ENCODE measurements around the gene CLK2. TPM values are rescaled to one million over a fixed set of nuclear protein-coding genes. Genes with fewer than 3 reads are reported as not detected.

Gene CLK2
- total RNA-seq, 1 donor from 2014 or later, result 18.1 TPM

GRCh38 chr1:155282488-155283091 lies 9.3 kb upstream of the CLK2 start:
- intact Hi-C loops (cut with micrococcal nuclease), result no loop called here
- H3K4me1 ChIP-seq, result peaks cover 10% of the 10 kb centered on the region
- H3K27me3 ChIP-seq (ENCODE audit: low read depth), result no peaks in the 10 kb centered on the region
- DNase-seq, result no peak
- no peaks in the 10 kb centered on the region for H3K36me3 ChIP-seq
- no peak overlapping the region for H3K4me3 ChIP-seq
- H3K27ac ChIP-seq (replicated peaks), result no peak overlapping the region
- H3K9me3 ChIP-seq (replicated peaks), result no peaks in the 10 kb centered on the region
- TF ChIP-seq CTCF (IDR thresholded peaks at IDR 0.05; ENCODE audit: borderline replicate concordance), result no peak

GRCh38 chr1:155279268-155279667 lies 6.0 kb upstream of the CLK2 start:
- TF ChIP-seq CTCF (IDR thresholded peaks at IDR 0.05; ENCODE audit: borderline replicate concordance), result no peak
- Histone ChIP-seq H3K36me3 (no peaks in the 10 kb centered on the region), H3K9me3 (replicated peaks) (no peaks in the 10 kb centered on the region), H3K4me1 (peaks cover 23% of the 10 kb centered on the region), H3K27me3 (ENCODE audit: low read depth) (no peaks in the 10 kb centered on the region), H3K27ac (replicated peaks) (no peak overlapping the region), H3K4me3 (no peak overlapping the region)
- intact Hi-C loops (cut with micrococcal nuclease), result loop anchor here (5.0 kb wide), 1 partner anchor 43 kb away; the partner anchor contains the start of gene RUSC1
- no peak for DNase-seq

GRCh38 chr1:155278689-155279160 lies 5.4 kb upstream of the CLK2 start:
- no peak for TF ChIP-seq CTCF (IDR thresholded peaks at IDR 0.05; ENCODE audit: borderline replicate concordance)
- Histone ChIP-seq H3K4me3 (no peak overlapping the region), H3K27ac (replicated peaks) (no peak overlapping the region), H3K4me1 (peaks cover 29% of the 10 kb centered on the region), H3K27me3 (ENCODE audit: low read depth) (no peaks in the 10 kb centered on the region), H3K9me3 (replicated peaks) (no peaks in the 10 kb centered on the region), H3K36me3 (no peaks in the 10 kb centered on the region)
- no peak for DNase-seq
- intact Hi-C loops (cut with micrococcal nuclease), result loop anchor here (5.0 kb wide), 1 partner anchor 44 kb away; the partner anchor contains the start of gene RUSC1

GRCh38 chr1:155277902-155278688 lies 4.8 kb upstream of the CLK2 start:
- Histone ChIP-seq H3K27me3 (ENCODE audit: low read depth) (no peaks in the 10 kb centered on the region), H3K9me3 (replicated peaks) (no peaks in the 10 kb centered on the region), H3K27ac (replicated peaks) (peak overlapping the region; percentile 76), H3K36me3 (no peaks in the 10 kb centered on the region), H3K4me1 (peaks cover 32% of the 10 kb centered on the region), H3K4me3 (peak overlapping the region; percentile 83)
- TF ChIP-seq CTCF (IDR thresholded peaks at IDR 0.05; ENCODE audit: borderline replicate concordance), result peak; percentile 23
- peak; percentile 50 for DNase-seq
- intact Hi-C loops (cut with micrococcal nuclease), result loop anchor here (5.0 kb wide), 1 partner anchor 44 kb away; the partner anchor contains the start of gene RUSC1

GRCh38 chr1:155277070-155277901 lies 4.0 kb upstream of the CLK2 start, which contains the start of gene HCN3:
Gene HCN3 (plus strand): TSS chr1:155277463. CDS start chr1:155277591, 128 bp downstream.
- DNase-seq, result peak; percentile 98
- Histone ChIP-seq H3K4me3 (peak within 1 kb of the TSS; percentile 83), H3K4me1 (peaks cover 40% of the 10 kb centered on the region), H3K36me3 (no peaks in the 10 kb centered on the region), H3K27me3 (ENCODE audit: low read depth) (no peaks in the 10 kb centered on the region), H3K9me3 (replicated peaks) (no peaks in the 10 kb centered on the region), H3K27ac (replicated peaks) (peak within 1 kb of the TSS; percentile 76)
- peak; percentile 80 for TF ChIP-seq CTCF (IDR thresholded peaks at IDR 0.05; ENCODE audit: borderline replicate concordance)
- intact Hi-C loops (cut with micrococcal nuclease), result loop anchor here (5.0 kb wide), 1 partner anchor 45 kb away; the partner anchor contains the start of gene RUSC1
